GM10248 (cell line): ENCODE results near the gene BARX2.

Experiments
- CTCF ChIA-PET: fragments of 300-600 bp; sonication (Branson Sonifier 250); formaldehyde crosslinking; extraction: SDS; loops from one replicate; lab custom pipeline; 2021; ENCODE audit warnings: antibody characterized with exemption; lab: Yijun Ruan, JAX
- POLR2A ChIA-PET: fragments of 350-650 bp; sonication (Branson Sonifier 250); formaldehyde crosslinking; extraction: SDS; loops from one replicate; lab custom pipeline; 2020; ENCODE audit warnings: antibody characterized with exemption; lab: Yijun Ruan, JAX
- DNase-seq: peaks from one replicate; pipeline ENCODE4 v3.0.0; 2012; ENCODE audit errors: extremely low spot score
- CTCF ChIP-seq: IDR thresholded peaks from 2 replicates; pipeline ENCODE4 v1.5.1; 2012; ENCODE audit warnings: mild to moderate bottlenecking, low read depth; ENCODE audit errors: extremely low read depth, missing control alignments, control extremely low read depth

BARX2 gene

GRCh38 chr11:129392995-129393394, 17.3 kb downstream of the BARX2 start:
- POLR2A ChIA-PET, result no interaction called here
- CTCF ChIA-PET, result no interaction called here
- TF ChIP-seq CTCF, result no peak
- no peak for DNase-seq

GRCh38 chr11:129394709-129395108, 19.1 kb downstream of the BARX2 start:
- CTCF ChIA-PET, result no interaction called here
- no peak for TF ChIP-seq CTCF
- DNase-seq, result no peak
- POLR2A ChIA-PET, result no interaction called here

- CTCF ChIA-PET, result no interaction called here
- no peak for TF ChIP-seq CTCF
These were observed 19.8 kb downstream of the BARX2 start for GRCh38 chr11:129395432-129395831.

GRCh38 chr11:129395883-129396282, 20.2 kb downstream of the BARX2 start:
- no peak for TF ChIP-seq CTCF
- ChIA-PET POLR2A (no interaction called here), CTCF (no interaction called here)
- DNase-seq, result no peak

More at GRCh38 chr11:129395432-129395831, 19.8 kb downstream of the BARX2 start:
- POLR2A ChIA-PET, result no interaction called here
- no peak for DNase-seq

- POLR2A ChIA-PET, result no interaction called here
- no peak for DNase-seq
- CTCF ChIA-PET, result interaction anchor here (2.0 kb wide), 1 partner anchor 11 kb away, joined by 7 read pairs; no protein-coding TSS in a partner anchor
- TF ChIP-seq CTCF, result no peak
These were observed 20.8 kb downstream of the BARX2 start for GRCh38 chr11:129396454-129396853.

GRCh38 chr11:129402206-129403171, 26.8 kb downstream of the BARX2 start:
- ChIA-PET CTCF (interaction anchor here (1.2 to 1.3 kb wide), 2 partner anchors 10 to 25 kb away, joined by 3 to 6 read pairs; no protein-coding TSS in a partner anchor), POLR2A (no interaction called here)
- no peak for TF ChIP-seq CTCF
- no peak for DNase-seq
